Bronchial smooth muscle cell (primary cell): ENCODE measurements around the gene OR6C4. TPM values are rescaled to one million over a fixed set of nuclear protein-coding genes. Genes with fewer than 3 reads are reported as not detected.

Experiments
- total RNA-seq: library from RNA; depleted of rRNA; stranded (reverse); fragments of >200 nt; gene quantifications from 2 replicates; pipeline ENCODE4 v1.2.1, GENCODE V29; 2014

OR6C4 gene
- total RNA-seq: not detected in 2 replicates

GRCh38 chr12:55549302-55549701 is at the start of gene OR6C4:
Gene OR6C4 (plus strand): TSS chr12:55549602. CDS start chr12:55551227, 1,625 bp downstream.

GRCh38 chr12:55572168-55572567 is 22.8 kb downstream of the OR6C4 start, which contains the start of gene OR2AP1:
Gene OR2AP1 (plus strand): TSS chr12:55572468. CDS start chr12:55574415, 1,947 bp downstream.

Other genes starting within 250 kb of the OR6C4 start
- gene OR6C1, start 235.3 kb upstream of the OR6C4 start, total RNA-seq: not detected in 2 replicates
- not detected in 2 replicates for gene OR6C3, start 218.9 kb upstream of the OR6C4 start, total RNA-seq
- not detected in 2 replicates for gene OR6C75, start 186.6 kb upstream of the OR6C4 start, total RNA-seq
- gene OR6C65, start 149.1 kb upstream of the OR6C4 start, total RNA-seq: not detected in 2 replicates
- gene OR6C76, start 123.3 kb upstream of the OR6C4 start, total RNA-seq: 0.16 TPM in 1 of 2 replicates, not detected in the other
- gene OR6C2, start 105.5 kb upstream of the OR6C4 start, total RNA-seq: not detected in 2 replicates
- not detected in 2 replicates for gene OR6C70, start 79.5 kb upstream of the OR6C4 start, total RNA-seq
- not detected in 2 replicates for gene OR6C68, start 57.2 kb upstream of the OR6C4 start, total RNA-seq
- gene OR2AP1, start 22.9 kb downstream of the OR6C4 start, total RNA-seq: not detected in 2 replicates
- gene OR10P1, start 87.3 kb downstream of the OR6C4 start, total RNA-seq: not detected in 2 replicates
- gene ITGA7, start 158.3 kb downstream of the OR6C4 start, total RNA-seq: 2.7 and 3.8 TPM in 2 replicates
- 154 and 162 TPM in 2 replicates for gene BLOC1S1, start 166.4 kb downstream of the OR6C4 start, total RNA-seq
- gene RDH5, start 170.8 kb downstream of the OR6C4 start, total RNA-seq: 8.7 and 10.4 TPM in 2 replicates
- gene CD63, start 179.4 kb downstream of the OR6C4 start, total RNA-seq: 3,848 and 5,531 TPM in 2 replicates
- 4.5 and 5.0 TPM in 2 replicates for gene GDF11, start 193.5 kb downstream of the OR6C4 start, total RNA-seq